DMS53 (cell line): ENCODE results near the gene MTUS2.
"Not testable (repeated sequence)": the region's sequence is repeated elsewhere in the genome, so short reads cannot be mapped to it uniquely, and the experiment has no call there.

Experiments used
- DNase-seq: peaks from one replicate; lab custom pipeline; 2025; lab: John Stamatoyannopoulos, UW

The MTUS2 gene

DNA sequence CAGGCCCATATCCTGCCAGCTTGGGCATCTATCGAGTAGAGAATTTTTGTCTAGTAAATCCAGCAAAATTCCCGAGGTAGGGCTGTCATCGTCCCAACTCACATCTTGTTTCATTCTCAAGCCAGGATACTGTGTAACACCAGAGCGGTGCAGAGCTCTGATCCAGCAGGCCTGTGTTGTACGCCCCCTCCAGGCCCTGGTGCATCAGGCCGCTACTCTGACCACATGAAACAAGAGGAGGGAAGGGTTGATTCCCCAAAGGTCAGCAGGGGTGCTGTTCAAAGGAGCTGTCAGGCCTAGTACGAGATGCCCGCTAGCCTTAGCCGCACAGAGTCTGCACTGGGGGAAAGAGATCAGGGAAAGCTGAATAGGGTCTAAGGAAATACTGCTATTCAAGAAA, 499.3 kb downstream of the MTUS2 start:
- DNase-seq, result no peak

DNA sequence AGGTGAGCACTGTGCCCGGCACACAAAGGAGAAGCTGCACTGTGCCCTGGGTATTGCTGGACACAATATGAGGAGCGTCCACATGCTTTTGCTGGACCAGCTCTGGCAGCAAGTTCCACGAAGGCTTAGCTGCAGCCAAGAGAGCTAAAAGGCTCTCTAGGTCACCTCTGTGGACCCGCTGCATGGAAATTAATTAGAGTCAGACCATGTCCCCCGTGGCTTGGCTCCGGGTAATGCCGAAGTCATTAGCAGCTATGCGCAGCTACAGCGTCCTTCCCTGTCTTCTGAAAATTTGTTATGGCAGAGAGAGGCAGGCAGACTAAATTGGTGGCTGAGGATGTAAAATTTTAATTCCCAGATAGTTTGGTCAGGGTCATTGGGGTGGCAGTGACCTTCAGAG, 503.8 kb downstream of the MTUS2 start:
- no peak for DNase-seq

DNA sequence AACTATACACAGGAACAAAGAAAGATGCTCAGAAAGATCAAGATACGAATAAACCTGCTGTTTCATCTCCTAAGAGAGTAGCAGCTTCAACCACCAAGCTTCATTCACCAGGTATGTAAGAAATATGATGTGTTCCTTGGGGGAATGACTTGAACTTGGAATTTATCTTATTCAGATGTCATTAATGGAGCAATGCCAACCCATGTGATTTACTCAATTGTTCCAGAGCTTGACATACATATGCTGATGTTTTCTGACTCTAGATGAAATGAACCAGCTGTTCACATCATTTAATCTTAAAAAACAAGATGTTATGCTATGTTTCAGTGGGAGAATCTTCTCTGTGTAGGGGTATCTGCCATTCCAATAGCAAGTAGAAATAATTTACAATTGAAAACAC, 504.5 kb downstream of the MTUS2 start:
- no peak for DNase-seq

DNA sequence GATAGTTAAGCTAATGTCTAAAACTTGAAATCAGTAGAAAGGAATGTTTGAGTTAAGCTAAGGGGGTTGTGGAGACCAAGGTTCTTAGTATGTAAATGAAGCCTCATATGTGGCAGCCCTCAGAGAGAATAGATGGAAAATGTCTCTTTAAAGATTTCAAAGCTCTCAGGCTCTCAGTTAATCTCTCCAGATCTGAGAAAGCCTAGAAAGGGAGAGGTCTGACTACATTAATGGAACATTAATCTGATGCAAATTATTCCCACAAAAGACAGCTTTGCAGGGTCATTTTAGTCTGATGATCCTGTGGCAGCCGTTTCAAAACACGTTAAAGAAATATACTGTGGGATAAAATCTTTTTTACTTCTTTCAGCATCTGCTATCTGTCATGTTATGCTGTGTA, 508.4 kb downstream of the MTUS2 start:
- DNase-seq, result no peak

DNA sequence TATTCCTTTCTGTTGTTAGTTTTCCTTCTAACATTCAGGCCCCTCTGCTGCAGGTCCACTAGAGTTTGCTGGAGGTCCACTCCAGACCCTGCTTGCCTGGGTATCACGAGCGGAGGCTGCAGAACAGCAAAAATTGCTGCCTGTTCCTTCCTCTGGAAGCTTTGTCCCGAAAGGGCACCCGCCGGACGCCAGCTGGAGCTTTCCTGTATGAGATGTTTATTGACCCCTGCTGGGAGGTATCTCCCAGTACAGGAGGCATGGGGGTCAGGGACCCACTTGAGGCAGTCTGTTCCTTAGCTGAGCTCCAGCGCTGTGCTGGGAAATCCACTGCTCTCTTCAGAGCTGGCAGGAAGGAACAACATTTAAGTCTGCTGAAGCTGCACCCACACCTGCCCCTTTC, 516.2 kb downstream of the MTUS2 start:
- DNase-seq, result no peak

DNA sequence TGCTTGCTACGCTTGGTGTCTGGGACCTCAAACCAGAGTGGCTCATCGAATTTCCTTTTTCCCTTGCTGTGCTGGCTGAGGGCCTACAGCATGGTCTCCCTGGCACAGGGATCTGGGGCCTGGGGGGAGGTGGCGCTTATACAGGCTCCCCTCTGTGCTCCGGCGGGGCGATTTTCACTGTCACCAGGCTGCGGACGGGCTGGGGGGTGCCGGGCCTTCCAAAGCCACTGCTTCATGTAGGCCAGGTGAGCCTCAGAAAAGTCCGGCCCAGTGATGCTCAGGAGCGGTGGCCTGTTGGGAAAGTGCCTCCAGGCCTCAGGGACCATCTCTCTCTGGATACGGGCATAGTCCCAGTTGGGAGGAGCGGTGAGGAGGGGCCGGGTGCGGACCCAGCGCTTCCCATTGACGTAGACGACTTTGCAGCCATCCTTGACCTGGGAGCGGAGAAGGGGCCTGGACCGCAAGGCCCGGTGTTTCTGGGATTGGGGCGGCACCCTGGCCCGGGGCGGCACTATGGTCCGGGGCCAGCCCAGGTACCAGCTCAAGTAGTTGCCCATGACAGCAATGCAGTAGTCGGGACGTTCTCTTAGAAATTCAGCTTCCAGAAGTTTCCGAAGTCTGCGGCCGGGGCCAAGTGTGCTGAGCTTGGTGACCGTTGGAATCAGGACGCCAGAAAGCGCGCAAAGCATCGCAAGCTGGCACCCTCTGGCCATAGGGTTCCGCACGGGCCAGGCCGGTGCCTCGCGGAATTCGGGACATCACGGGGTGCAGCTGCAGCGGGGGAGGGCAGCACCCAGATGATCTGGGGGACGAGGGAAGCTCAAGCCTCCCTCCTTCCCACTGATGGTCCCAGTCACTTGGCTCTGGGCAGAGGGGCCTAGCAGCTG, 519.5 kb downstream of the MTUS2 start:
- DNase-seq, result no peak

DNA sequence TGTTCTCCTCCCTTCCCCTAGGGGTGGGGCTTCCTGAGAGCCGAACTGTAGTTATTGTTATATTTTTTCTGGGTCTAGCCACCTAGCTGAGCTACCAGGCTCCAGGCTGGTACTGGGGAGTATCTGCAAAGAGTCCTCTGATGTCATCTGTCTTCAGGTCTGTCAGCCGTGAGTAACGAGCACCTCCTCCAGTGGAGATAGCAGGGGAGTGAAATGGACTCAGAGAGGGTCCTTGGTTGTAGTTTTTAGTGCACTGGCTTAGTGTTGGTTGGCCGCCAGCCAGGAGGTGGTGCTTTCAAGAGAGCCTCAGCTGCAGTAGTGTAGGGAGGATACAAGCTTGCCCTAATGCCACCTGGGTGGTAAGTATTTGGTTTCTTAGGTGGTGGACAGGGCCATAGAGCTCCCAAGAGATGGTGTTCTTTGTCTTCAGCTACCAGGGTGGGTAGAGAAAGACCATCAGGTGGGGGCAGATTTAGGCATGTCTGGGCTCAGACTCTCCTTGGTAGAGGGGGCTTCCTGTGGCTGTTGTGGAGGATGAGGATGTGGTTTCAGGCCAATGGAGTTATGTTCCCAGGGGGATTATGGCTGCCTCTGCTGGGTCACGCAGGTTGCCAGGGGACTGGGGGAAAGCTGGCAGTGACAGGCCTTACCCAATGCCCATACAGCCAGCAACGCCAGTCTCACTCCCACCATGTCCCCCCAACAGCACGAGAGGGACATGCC, 525.9 kb downstream of the MTUS2 start:
- DNase-seq, result not testable (repeated sequence)

DNA sequence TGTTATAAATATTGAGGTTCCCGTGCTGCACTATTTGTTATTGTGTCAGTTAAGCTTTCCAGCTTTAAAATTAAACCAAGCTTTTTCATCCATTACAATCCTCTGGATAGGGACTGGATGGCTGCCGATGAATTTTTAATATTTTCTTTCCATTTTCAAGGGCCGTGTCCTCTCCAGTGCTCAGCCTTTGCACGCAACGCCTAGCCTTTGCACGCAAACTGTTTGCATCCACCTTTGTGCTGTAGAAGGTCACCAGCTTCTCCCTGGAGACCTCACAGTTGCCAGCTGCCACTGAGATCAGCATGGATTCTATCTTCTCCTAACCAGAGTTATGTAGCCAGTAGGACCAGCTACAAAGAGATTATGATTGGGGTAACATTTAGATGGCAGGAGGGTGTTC, 534.9 kb downstream of the MTUS2 start:
- peak; percentile 79 for DNase-seq

DNA sequence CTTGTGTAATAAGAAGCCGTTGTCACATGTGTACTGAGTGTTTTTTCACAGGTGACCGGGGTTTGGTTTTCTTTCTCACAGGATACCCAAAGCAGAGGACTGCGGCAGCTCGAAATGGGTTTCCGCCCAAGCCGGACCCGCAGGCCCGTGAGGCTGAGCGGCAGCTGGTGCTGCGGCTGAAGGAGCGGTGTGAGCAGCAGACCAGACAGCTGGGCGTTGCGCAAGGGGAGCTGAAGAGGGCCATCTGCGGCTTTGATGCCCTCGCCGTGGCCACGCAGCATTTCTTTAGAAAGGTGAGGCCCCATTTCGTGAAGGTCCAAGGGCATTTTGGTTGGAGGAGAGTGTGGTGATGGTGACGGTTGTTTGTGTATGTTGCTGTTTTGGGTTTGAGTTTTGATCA, 539.0 kb downstream of the MTUS2 start:
- DNase-seq, result peak; percentile 65

DNA sequence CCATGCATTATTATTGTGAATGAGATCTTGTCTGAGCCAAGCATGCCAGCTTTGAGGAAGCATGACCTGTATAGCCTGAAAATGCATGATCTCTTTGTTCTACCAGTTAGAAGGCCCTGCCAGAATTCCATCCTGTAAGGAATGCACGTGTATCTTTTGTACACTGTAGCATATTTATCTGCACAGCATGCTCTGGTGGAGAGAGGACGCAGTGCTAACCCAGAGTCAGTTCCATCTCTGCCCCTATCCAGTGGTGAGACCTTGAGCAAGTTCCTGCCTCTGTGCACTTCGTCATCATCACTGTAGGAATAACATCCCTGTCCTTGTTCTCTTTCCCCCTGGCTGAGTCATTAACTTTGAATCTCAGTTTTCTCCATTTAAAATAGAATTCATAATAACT, 541.6 kb downstream of the MTUS2 start:
- DNase-seq, result no peak

DNA sequence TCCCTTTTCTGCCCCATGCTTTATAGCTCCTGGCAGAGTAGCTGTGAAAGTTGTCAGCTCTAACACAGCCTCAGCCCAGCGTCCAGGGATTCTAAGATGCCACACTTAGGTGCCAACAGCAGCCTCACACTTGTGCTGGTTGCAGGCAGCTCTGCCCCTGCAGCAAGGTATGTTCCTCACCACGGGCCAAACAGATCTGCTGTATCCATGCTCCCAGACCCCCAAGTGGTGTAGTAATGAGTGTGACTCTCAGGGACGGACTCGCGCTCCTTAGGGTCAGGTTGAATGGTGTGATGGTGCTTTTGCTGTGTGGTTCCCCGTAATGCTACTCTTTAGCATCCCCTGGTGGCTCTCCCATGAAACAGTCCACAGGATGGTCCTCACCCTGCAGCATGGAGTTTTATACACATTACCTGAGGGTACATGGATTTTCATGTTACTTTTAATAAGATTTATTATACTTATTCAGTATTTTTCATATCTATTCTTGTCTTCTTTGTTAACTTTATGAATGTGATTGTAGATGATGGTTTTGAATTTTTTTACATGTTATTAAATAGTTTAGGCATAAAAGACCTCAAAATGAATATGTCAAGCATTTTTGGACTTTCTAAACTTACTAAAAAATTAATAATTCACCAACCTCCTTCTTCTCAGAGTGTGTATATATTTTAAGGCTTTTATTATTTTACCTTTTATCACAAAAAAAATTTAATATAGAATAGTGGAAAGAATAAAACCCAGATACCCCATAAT, 542.9 kb downstream of the MTUS2 start:
- peak; percentile 80 for DNase-seq

DNA sequence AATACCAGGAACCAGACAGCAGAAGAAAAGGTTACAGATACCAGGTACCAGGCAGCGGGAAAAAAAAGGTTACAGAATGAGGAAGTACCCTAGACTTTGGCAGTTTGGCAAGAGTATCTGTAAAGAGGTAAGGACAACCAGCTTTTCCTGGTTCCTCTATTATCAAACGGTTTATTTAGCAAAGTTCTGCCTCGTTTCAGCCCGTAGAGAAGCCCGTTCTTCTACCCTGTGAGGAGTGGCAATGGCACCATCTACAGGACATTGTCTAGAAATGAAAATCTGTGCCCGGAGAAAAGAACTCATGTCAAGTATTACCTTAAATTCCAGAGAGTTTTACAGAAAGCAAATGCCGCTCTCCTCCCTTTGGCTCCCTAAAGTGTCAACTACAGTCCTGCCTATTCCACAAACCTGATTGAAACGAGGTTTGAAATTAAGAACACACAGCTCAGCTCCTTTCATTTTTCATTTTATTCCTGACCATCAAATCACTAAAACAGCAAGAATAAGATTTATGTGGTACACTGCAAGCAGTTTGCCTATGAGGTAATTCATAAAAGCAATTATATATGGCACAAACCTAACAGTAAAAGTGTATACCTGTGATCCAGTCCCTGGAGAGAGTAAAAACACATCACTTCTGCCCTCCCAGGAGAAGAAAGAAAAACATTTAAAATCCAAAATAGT, 549.1 kb downstream of the MTUS2 start:
- DNase-seq, result peak; percentile 81

DNA sequence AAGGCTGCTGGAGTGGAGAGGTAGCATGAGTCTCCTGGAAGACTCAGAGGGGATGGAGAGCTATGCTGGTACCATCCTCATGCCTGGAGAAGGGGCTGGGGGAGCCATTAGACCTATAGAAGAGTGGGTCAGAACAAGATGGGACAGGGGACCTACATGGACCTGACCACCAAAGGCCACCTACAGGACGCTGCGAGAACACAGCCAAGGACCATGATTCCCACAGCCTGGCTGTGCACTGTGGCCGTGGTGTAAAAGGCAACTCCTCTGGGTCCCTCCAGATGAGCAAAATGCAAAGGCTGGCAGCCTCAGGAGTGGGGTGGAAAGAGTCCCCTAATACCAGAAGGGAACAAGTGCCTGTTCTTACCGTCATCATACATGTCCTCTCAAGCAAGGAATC, 559.1 kb downstream of the MTUS2 start:
- peak; percentile 12 for DNase-seq

DNA sequence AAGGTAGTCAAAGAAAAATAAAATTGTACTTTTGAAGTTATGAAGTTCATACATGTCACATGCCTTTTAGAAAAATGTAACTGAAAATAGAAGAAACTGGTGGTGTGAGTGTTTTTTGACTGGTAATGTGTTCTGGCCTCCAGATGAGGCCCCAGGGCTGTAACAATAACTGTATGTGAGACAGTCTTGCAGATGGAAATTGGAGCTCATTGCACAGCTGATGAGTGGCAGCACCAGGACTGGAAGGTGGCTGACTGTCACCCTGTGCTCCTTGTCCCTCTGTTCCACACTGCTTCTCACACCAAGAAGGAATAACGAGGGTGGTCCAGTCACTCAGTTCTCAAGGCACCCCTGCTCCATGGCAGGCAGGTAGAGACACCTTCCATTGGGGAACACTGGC, 559.7 kb downstream of the MTUS2 start:
- no peak for DNase-seq

DNA sequence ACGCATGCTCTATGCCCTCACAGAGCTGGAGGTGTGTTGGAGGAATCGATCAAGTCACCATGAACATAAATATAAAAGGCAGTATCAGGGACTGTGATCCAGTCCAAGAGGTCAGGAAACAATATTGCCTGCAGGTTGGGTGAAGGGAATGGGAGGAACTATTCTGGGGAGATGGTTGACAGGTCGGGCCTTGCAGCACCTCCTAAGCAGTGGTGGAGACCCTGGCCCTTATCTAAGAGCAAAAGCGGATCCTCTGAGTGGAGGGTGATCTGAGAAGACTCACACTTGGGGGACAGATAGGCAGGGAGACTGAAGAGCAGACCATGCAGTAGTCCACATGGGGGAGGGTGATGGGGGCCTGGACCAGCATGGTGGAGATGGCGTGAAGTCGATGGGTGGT, 561.9 kb downstream of the MTUS2 start:
- no peak for DNase-seq

DNA sequence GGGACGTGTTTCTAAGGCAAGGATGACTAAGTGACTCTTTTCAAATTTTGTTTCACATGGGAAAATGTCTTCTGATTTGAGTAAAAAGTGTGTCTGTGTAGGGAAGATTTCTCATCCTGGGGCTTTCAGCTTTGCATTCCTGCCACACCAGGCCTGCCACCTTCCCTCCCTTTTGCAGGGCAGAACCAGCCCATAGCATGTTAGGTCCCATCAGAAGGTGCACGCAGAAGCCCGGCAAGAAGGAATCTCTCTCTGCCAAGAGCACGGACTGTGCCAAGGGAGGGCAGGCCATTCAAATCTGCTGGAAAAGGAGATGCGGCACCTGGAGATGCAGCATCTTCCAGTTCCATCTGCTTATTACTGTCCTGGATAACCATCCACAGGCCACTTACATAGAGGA, 563.3 kb downstream of the MTUS2 start:
- DNase-seq, result no peak

DNA sequence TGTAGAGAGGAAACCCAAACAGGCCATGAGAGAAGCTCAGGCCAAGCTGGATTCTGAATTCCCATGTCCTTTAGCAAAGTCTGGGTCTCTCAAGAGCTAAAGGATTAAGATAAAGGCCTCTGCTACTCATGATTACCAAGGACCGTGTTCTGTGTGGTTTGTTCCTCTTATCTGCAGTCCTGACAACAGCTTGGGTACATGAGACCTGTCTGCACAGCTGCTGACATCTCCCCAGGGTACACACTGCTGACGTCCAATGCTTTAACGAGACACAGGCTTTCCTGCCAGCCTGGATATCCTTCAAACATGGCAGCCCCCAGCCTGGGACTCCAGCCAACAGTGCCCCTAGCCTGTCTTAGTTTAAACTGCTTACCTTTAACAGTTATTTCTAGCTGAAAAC, 564.3 kb downstream of the MTUS2 start:
- DNase-seq, result no peak

DNA sequence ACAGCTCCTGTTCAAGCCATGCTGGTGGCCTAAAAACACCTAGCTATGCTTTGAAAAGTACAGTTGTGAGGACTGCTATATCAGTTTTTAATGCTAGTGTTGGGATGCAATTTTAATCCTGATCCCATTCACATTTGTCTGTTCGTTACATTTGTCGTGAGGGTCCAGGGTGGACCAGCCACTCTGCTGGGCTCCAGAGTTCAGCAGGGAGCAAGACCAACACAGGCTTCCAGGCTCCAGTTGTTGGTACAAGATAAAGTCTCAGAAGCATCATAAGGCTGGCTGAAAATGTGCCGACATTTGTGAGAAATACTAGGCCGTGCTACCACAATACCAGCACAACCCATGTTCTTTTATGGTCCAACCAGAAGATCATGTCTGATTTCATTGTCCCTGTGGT, 564.7 kb downstream of the MTUS2 start:
- DNase-seq, result no peak

DNA sequence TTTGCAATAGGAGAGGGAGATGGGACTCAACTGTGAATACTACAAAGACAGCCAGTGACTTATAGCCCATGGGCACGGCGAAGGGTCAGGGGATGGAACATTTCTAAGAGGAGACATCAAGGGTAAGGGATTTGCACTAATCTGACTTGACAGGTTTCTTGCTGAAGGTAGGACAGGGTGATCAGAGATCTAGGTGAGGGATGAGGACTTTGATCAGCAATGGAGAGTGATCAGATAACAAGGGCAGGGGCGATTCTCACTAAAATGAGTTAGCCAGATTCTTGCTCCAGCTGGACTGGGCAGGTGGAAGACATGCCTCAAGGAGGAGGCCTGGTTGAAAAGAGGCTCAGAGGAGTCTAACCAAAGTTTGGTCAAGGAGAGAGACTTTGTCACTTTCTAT, 566.1 kb downstream of the MTUS2 start:
- no peak for DNase-seq

DNA sequence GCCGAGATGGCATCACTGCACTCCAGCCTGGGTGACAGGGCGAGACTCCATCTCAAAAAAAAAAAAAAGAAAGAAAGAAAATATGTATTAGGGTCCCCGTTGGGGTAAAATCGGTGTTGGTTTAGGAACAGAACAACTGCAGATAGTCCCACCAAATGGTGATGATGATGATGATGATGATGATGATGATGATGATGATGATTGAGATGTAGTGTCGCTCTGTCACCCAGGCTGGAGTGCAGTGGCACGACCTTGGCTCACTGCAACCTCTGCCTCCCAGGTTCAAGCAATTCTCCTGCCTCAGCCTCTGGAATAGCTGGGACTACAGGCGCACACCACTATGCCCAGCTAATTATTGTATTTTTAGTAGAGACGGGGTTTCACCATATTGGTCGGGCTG, 570.5 kb downstream of the MTUS2 start:
- DNase-seq, result not testable (repeated sequence)

DNA sequence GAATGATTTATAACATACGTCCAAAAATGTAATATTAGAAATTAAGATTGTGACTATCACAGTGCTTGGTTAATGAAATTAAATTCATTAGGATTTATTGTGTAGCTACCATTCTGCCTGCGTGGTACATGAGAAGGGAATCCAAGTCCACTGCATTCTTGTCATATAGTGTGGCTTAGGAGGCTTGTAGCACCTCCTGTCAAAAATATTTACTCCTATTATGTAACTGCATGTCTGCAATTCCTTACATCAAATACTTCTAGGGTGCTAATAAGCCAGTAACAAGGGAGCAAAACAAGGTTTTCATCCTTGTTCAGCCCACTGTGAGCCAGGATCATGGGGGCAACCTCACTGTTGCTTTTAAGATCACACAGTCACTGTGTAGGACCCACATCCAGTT, 576.3 kb downstream of the MTUS2 start:
- no peak for DNase-seq

DNA sequence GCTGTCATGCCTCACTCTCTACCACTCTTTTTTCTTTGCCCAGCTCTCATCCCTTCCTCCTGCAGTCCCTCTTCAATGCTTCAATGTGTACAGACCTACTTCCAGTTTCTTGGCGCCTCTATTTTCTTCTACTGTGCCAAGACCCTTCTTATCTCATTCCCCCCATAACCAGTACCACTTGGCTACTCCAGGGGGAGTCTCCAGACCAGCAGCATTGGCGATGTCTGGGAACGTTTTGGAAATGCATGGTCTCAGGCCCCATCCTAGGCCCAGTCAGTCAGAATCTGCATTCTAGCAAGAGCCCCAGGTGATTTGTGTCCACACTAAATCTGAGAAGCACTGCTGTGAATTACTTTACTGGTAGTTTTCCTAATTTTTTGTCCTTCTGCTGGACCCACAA, 577.1 kb downstream of the MTUS2 start:
- no peak for DNase-seq
